Right ventricle myocardium superior (tissue), 1 donor: ENCODE results near the gene ENTPD3. TPM values are rescaled to one million over a fixed set of nuclear protein-coding genes. Genes with fewer than 3 reads are reported as not detected.

Experiments used
- total RNA-seq: library from RNA; stranded (reverse); fragmentation: NEBNext Ultra II Directional; extraction: Animal tissue kit (Norgen Biotek cat#: 25700); gene quantifications from one replicate; pipeline ENCODE4 v1.2.1, GENCODE V29; 2021
- donor health status: DM: no; HTN: yes; CAD: no; lungs with severe emphysema.

The ENTPD3 gene
- total RNA-seq, 1 donor from 2014 or later: 0.30 TPM

Other genes starting within 250 kb of the ENTPD3 start
- gene EIF1B, start 77.5 kb upstream of the ENTPD3 start, total RNA-seq: 339 TPM
- gene RPL14, start 70.2 kb downstream of the ENTPD3 start, total RNA-seq: 992 TPM
- gene ZNF619, start 89.9 kb downstream of the ENTPD3 start, total RNA-seq: 3.9 TPM
- 1.0 TPM for gene ZNF620, start 118.9 kb downstream of the ENTPD3 start, total RNA-seq
- 9.3 TPM for gene ZNF621, start 137.8 kb downstream of the ENTPD3 start, total RNA-seq